Right lobe of liver (tissue), 4 donors: Measurements from ENCODE around the gene UBALD1.

ENCODE experiments used
- CTCF ChIP-seq, 4 donors: fragments of 200-600 bp in 3 of 4; fragments of 450-650 bp in 1 of 4; IDR thresholded peaks; one replicate each; pipeline versions ENCODE4 v1.5.1 to v1.8.0; 2016 to 2022; ENCODE audit warnings: antibody characterized with exemption in 4 of 4, mild to moderate bottlenecking in 2 of 4
- POLR2A ChIP-seq: fragments of 450-650 bp; IDR thresholded peaks from one replicate; pipeline ENCODE4 v1.6.1; 2017; ENCODE audit warnings: antibody characterized with exemption, mild to moderate bottlenecking
- donor health status: DM: no; HTN: no; CAD: no.
- donor health status: DM: no; HTN: no; CAD: no.
- donor health status: DM: no; HTN: yes; CAD: no.

GRCh38 chr16:4607841-4608703, 6.6 kb downstream of the UBALD1 start:
- TF ChIP-seq POLR2A, result no peak
- no peak for TF ChIP-seq CTCF (IDR thresholded peaks at IDR 0.05)
